NCI-H2081 (cell line): ENCODE results near the gene CT45A7.
"Not testable (repeated sequence)": the region's sequence is repeated elsewhere in the genome, so short reads cannot be mapped to it uniquely, and the experiment has no call there.

Experiments used
- DNase-seq, 2 experiments: peaks; one replicate each; lab custom pipeline; 2025; lab: John Stamatoyannopoulos, UW

Gene CT45A7, protein sequence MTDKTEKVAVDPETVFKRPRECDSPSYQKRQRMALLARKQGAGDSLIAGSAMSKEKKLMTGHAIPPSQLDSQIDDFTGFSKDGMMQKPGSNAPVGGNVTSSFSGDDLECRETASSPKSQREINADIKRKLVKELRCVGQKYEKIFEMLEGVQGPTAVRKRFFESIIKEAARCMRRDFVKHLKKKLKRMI

DNA sequence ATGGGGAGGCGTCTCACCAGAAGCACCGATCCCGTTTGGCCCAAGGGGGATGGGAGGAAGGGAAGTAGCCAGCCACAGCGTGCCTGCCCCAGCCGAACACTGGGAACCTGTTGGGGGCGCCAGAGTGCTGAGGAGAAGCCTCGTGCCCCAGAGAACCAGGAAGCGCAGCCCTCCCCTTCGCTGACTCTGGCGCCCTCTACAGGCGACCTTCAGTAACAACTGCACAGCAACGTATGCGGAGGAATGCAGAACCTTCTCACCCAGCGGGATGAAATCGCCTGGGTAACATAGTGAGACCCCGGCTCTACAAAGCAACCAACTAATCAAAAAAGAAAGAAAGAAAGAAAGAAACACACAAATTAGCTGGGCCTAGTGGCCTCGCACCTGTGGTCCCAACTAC, at the start of gene CT45A7:
TSS of gene CT45A7 (minus strand) at position 101 of the 400 bp plus-strand sequence. CDS start 3,747 bp downstream, outside the sequence.
- not testable (repeated sequence) for DNase-seq

DNA sequence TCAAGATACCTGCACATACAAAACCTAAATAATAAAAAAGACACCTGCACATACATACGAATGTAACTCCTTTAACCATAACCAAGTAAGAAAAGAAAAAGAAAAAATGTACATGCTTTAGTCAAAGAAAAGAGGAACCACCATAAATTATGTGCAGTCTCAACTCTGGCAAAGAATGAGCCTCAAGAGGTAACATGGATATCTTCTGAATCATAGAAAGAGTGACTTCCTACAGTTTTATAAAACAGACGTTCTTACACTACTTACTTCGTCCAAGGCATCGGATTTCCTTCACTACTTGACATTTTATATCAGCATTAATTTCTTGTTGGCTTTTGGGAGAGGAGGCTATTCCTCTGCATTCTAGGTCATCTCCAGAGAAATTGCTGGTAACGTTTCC, 45.7 kb upstream of the CT45A7 start:
- not testable (repeated sequence) for DNase-seq

DNA sequence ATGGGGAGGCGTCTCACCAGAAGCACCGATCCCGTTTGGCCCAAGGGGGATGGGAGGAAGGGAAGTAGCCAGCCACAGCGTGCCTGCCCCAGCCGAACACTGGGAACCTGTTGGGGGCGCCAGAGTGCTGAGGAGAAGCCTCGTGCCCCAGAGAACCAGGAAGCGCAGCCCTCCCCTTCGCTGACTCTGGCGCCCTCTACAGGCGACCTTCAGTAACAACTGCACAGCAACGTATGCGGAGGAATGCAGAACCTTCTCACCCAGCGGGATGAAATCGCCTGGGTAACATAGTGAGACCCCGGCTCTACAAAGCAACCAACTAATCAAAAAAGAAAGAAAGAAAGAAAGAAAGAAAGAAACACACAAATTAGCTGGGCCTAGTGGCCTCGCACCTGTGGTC, 34.6 kb upstream of the CT45A7 start, which contains the start of gene CT45A9:
TSS of gene CT45A9 (minus strand) at position 101 of the 400 bp plus-strand sequence. CDS start 3,751 bp downstream, outside the sequence.
- not testable (repeated sequence) for DNase-seq

DNA sequence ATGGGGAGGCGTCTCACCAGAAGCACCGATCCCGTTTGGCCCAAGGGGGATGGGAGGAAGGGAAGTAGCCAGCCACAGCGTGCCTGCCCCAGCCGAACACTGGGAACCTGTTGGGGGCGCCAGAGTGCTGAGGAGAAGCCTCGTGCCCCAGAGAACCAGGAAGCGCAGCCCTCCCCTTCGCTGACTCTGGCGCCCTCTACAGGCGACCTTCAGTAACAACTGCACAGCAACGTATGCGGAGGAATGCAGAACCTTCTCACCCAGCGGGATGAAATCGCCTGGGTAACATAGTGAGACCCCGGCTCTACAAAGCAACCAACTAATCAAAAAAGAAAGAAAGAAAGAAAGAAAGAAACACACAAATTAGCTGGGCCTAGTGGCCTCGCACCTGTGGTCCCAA, 17.4 kb upstream of the CT45A7 start, which contains the start of gene CT45A8:
TSS of gene CT45A8 (minus strand) at position 101 of the 400 bp plus-strand sequence. CDS start 3,755 bp downstream, outside the sequence.
- not testable (repeated sequence) for DNase-seq

DNA sequence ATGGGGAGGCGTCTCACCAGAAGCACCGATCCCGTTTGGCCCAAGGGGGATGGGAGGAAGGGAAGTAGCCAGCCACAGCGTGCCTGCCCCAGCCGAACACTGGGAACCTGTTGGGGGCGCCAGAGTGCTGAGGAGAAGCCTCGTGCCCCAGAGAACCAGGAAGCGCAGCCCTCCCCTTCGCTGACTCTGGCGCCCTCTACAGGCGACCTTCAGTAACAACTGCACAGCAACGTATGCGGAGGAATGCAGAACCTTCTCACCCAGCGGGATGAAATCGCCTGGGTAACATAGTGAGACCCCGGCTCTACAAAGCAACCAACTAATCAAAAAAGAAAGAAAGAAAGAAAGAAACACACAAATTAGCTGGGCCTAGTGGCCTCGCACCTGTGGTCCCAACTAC, 17.2 kb downstream of the CT45A7 start, which contains the start of gene CT45A2:
TSS of gene CT45A2 (minus strand) at position 101 of the 400 bp plus-strand sequence. CDS start 3,747 bp downstream, outside the sequence.
- DNase-seq = not testable (repeated sequence)

DNA sequence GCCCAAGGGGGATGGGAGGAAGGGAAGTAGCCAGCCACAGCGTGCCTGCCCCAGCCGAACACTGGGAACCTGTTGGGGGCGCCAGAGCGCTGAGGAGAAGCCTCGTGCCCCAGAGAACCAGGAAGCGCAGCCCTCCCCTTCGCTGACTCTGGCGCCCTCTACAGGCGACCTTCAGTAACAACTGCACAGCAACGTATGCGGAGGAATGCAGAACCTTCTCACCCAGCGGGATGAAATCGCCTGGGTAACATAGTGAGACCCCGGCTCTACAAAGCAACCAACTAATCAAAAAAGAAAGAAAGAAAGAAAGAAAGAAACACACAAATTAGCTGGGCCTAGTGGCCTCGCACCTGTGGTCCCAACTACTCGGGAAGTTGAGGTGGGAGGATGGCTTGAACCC, 34.4 kb downstream of the CT45A7 start, which contains the start of gene CT45A6:
TSS of gene CT45A6 (minus strand) at position 101 of the 400 bp plus-strand sequence. CDS start 3,794 bp downstream, outside the sequence.
- DNase-seq = not testable (repeated sequence)

DNA sequence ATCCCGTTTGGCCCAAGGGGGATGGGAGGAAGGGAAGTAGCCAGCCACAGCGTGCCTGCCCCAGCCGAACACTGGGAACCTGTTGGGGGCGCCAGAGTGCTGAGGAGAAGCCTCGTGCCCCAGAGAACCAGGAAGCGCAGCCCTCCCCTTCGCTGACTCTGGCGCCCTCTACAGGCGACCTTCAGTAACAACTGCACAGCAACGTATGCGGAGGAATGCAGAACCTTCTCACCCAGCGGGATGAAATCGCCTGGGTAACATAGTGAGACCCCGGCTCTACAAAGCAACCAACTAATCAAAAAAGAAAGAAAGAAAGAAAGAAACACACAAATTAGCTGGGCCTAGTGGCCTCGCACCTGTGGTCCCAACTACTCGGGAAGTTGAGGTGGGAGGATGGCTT, 51.7 kb downstream of the CT45A7 start, which contains the start of gene CT45A5:
TSS of gene CT45A5 (minus strand) at position 101 of the 400 bp plus-strand sequence. CDS start 3,774 bp downstream, outside the sequence.
- DNase-seq = not testable (repeated sequence)
